HL-60 (cell line): ENCODE results near the gene MDM4.

Source experiments
- CTCF ChIP-seq: IDR thresholded peaks from one replicate; pipeline ENCODE4 v1.5.1; 2011; ENCODE audit warnings: low read length, control low read depth, inconsistent platforms; ENCODE audit not compliant: insufficient read depth
- REST ChIP-seq: IDR thresholded peaks from 2 replicates; pipeline ENCODE4 v1.6.1; 2012; ENCODE audit warnings: low read depth; ENCODE audit not compliant: insufficient replicate concordance

- TF ChIP-seq CTCF (no peak), REST (no peak)
Observed at GRCh38 chr1:204479387-204480136, 36.6 kb upstream of the MDM4 start.
